GM19043 (cell line): ENCODE results near the gene ERF.
A peak's percentile ranks its signal among the peaks of the same experiment; 100 is the strongest.

ENCODE experiments used
- ATAC-seq: cut with Tn5 transposase; IDR thresholded peaks from one replicate; pipeline ENCODE4 v1.9.1; 2021; ENCODE audit warnings: low read depth; ENCODE audit not compliant: unreplicated experiment

Gene ERF

DNA sequence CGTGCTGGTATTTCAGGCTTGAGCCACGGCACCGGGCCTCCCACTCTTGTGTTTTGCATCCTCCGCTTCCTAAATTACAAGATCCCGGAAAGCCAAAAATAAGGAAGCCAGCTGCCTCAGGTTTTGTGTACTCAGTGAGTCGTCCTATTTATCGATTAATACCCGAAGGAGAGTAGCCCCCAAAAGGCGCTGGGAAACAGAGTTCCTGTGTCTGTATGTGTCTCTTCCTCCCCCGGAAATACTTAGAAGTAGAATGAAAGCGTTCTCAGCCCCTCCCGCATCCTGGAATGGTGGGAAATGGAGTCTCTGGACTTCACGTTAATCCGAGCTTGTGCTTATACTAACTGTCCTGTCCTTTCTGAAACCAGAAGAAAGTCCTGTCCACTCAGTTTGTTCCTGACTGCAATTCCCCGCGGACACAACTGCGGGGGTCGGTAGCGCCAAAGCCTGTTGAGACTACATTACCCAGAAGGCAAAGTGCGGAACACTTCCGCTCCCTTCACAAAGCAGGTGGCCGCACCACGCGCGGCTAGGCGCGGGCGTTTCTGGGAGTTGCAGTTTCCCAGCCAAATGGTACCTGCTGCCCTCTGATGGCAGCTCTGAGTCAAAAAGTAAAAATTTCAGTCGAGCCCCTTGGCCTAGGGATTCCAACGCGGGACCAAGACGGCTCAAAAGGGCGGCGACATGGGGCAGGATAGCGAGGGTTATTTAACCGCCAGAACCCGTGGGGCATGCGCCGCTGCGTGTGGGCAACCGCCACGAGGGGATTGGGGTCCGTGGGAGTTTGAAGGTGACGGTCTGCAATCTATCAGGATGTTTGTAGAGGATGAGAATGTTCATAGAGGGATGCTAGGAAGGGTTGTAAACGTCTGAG lies 10.3 kb downstream of the ERF start:
- ATAC-seq = peak; percentile 29

DNA sequence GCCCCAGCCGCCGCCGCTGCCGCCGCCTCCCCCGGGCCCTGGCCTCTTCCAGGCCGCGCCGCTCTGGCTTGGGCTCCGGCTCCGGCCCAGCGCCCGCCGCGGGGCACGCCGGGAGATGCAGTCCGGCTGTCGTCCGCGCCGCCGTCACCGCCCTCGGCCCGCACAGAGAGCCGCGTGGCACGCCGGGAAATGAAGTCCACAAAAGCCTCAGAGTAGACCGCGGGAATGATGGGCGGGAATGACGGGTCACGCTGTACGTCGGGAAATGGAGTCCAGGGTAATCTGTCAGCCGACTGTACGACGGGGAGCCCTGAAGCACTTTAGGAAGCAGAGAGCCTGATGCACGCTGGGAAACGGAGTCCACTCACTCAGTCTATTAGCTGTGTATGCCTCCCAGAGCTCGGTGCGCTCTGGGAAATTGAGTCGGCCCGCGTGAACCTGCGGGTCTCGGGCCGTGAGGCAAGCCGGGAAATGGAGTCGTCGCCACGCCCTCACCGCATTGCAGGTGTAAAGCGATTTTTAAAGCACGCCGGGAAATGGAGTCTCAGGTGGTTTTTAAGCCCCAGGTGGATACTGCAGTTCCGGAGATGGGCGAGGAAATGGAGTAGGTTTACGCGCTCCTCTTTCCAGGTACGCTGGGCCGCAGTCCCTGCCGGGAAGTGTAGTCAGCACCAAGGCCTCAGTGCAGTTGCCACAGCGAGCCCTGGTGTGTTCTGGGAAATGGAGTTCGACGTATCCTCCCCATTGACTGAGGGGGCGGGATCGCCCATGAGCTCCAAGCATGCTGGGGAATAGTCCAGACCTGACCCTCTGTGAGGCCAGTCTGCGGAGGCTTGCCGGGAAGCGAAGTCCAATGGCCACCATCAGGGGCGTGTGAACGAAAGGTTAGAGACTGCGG lies 12.2 kb downstream of the ERF start, which contains the start of gene GSK3A:
Gene GSK3A, minus strand, starts transcription at position 91 of the 898 bp plus-strand sequence. CDS start 137 bp downstream, outside the sequence.
- peak; percentile 63 for ATAC-seq

DNA sequence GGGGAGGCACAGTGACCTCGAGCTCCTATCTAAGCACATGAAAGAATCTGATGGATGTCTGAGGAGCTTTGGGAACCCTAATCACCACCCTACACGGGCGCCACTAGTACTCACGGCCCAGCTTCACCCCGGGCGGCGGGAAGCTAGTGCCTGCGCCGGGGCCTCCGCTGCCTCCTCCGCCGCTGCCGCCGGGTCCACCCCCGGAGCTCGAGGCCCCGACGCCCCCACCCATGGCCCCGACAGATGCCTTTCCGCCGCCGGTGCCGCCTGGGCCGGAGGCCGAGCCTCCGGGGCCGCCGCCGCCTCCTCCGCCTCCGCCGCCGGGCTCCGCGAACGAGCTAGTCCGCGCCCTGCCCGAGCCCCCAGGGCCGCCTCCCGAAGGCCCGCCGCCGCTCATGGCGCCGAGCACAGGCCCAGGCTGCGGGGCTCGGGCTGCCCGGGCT lies 12.8 kb downstream of the ERF start:
- ATAC-seq = no peak

DNA sequence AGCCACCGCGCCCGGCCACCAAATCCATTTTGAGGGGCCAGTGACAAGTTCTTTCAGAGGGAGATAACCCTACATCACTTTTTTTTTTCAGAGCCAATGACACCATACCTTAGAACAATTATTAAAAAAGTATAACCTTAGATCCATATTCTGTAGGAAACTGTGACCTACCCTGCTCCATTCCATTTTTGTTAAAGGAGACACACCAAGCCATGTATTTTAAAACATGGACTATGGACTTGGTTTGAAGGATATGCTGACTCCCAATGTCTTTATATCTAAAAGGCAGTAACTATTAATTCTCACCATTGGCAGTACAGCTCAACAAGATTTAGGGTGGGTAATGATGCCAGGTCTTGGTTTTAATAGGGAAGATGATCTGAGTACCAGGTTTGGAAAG lies 13.6 kb downstream of the ERF start:
- no peak for ATAC-seq

DNA sequence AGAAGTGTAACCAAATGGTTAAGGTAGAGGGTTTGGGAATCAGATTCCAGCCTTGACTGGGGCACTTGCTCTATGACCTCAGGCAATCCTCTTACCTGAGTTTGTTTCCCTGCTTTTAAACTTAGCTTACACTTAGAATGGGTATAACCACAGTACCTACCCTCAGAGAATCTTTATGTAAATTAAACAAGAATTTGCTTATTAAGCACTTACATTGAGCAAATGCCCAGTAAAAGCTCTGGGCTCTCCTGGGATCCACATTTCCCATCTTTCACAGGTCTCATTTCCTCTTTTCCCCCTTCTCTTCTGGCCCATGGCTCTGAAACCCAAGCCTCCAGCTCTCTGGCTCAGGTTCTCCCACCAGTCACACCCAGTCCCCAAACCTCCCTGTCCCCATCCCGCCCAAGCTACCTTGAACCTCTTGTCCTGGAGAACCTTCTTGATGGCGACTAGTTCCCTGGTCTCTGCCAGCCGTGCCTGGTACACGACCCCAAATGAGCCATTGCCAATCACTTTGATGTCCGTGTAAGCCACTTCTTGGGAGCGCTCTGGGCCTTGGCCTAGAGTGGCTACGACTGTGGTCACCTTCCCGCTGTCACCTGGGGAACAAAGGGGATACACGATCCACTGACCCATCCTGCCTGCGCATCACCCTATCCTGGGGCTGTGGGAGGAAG lies 15.2 kb downstream of the ERF start:
- no peak for ATAC-seq

DNA sequence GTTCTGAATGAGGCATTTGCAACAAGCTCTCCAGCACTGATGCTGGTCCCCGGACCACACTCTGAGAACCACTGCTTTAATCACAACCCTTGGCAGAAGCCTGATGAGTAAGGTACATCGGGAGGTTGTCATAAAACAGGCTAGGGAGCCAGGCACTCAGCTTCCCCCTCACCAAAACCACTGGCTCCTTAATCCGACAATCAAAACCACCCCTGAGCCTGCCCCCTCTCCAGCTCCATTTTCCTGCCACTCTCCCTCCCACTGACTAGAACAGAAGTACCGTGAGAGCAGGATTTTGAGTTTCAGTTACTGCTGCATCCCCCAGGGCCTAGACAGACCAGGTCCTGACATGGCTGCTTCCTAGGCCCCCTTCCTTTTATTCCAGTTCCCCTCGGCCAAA lies 19.7 kb downstream of the ERF start:
- no peak for ATAC-seq

DNA sequence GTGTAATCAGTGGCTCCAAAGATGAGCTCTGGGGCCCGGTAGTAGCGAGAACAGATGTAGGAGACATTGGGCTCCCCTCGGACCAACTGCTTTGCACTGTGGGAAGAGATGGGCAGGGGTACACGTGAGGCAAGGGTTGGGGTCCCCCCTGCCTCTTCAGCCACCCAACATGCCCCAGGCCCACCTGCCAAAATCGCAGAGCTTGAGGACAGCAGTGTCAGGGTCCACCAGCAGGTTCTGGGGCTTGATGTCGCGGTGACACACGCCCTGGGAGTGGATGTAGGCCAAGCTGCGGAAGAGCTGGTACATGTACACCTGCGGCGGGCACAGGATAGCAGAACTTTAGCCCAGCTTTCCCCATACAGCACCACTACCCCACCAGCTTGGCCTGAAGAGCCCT lies 20.6 kb downstream of the ERF start:
- ATAC-seq = no peak

DNA sequence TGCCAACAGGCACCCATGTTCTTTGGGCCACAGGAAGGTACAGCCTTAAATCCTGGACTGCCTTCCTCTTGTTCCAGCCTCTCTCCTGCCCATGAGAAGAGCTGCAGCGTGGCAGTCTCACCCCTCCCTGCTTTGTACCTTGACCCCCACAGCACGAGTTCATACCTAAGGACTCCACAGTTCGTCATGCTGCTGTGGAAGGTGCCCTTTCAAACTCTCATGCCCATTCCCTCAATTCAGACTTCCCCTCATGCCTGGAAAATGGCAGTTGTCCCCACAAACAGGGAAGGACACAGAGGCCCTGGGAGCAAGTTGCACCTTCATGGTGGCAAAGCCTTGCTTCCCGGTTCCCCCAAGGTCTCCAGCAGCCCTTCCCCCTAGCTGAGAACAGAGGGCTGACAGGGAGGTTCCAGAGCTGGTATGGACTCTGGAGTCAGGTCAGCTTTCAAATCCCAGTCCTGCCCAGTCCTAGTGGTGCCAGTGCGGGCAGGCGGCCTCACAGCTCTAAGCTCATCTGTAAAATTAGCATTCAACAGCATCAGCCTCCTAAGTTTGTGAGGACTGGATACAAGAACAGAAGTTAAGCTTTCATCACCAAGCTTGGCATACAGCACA lies 21.1 kb downstream of the ERF start:
- ATAC-seq = no peak

DNA sequence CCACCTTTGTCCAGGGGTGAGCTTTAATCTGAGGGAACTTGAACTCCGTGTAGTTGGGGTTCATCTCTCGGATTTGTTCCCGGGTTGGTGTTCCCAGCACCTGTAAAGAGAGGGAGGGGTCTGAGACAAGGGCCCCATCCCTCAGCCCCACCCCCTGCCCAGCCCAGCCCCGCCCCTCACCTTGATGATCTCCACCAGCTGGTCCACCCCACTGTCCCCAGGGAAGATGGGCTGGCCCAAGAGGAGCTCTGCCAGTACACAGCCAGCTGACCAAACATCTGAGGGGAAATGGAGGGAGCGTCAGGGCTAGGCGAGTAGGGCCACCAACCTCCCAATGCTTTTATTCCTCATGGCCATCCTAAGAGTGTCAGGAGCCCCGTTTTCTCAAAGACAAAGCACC lies 21.8 kb downstream of the ERF start:
- no peak for ATAC-seq

DNA sequence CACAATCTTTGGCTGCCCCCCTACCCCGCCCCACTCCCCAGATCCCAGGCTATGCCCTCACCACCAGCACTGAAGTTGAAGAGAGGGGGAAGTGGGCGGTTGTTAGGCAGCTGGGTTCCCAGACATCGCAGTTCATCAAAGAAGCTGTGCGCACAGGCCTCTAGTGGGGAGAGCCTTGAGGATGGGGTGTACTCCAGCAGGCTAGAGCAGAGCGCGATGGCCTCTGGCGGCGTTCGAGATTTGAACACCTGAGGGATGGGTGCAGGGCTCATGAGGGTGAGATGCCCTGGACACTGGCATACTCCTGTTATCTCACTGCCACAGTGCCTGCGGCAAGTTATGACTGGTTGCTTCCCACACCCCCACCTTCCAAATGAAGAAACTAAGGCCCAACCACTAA lies 22.5 kb downstream of the ERF start:
- no peak for ATAC-seq

DNA sequence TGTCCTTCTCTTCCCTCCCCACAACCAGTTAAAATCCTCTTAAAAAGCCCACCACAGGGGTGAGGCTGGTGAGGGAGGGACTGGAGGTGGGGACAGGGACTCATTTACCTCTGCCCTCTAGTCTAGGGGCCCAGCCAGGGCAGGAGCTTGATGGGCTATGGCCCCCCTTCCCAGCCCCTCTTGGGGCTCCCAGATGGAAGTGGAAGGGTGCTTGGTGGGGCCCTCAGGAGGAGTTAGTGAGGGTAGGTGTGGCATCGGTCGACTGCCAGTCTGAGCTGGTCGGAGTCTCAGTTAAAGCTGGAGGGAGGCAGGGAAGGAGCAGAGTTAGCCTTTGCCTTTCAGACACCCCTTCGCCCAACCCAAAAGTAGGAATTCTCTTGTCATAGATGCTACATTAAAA lies 24.4 kb downstream of the ERF start:
- ATAC-seq = no peak

DNA sequence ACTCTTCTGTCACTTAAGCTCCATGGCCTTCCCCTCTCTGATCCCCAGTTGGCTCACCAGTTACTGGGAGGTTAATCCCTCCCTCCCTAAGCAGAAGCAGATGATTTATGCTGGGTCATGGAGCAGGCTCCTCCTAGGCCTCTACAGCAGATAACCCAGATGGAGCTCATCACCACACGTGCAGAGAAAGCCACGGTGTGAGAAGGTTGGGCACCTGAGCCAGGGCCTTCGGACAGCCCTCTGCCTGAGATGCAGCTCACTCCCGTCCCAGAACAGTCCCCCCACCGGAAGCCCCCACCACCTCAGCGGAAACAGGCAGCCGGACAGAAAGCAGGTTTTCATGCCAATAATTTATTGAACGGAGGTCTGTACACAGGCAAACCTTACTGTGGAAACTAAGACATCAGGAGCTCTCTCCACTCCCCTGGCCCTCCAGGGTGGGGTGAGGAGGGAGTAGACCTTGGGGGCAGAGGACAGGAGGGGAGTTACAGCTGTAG lies 25.0 kb downstream of the ERF start:
- no peak for ATAC-seq

DNA sequence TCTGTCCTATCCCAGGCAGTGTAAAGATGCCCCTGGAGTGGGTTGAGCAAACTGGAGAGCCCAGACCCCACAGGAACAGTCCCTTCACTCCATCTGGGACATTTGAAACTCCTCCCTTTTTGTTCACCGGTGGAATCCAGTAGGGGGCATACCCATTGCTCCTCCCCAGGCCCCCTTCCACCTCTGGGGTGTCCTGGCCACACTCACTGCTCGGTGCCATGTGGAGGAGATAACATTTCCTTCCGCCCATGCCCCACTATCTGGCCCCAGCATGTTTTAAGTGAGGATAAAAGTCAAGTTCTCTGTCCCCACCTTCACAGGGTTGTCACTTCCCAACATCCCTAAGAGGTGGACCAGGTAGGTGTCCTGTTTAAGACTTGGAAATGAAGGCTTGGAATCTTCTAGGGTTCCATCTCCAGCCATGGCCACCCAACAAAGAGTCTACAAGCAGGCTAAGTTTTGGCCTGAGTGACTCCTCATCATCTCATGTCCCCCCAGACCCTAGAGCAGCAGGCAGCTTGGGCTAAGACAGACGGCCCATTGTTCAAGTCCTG lies 25.6 kb downstream of the ERF start:
- no peak for ATAC-seq

DNA sequence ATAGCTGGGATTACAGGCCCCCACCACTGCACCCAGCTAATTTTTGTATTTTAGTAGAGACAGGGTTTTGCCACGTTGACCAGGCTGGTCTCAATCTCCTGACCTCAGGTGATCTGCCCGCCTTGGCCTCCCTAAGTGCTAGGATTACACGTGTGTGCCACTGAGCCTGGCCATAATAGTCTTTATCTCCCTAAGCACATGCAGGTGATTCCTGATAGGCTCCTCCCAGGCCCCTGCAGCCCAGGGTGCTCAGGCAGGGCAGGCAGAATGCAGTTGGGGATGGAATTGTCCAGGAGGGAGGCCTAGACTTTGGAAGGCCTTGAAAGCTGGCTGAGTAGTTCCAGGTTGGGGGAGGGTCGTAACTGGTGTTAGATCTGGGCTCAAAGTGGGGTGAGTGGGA lies 26.3 kb downstream of the ERF start:
- no peak for ATAC-seq

DNA sequence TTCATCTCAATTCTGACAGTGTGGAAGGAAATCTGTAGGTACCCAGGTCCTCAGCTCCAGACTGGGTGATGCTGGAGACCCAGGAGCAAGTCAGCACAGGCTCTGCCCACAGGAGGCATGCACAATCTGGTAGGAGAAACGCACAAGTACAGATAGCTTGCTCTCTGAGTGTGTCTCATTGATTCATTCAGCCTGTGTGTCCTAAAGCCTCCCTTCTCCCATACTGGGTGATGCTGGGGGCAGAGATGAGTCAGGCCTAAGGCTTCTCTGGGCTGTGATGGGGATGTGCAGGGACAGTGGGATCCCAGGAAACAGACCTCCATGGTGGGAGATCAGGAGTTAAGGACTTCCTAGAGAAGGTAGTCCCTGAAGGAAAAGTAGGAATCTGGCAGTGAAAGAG lies 28.0 kb downstream of the ERF start:
- ATAC-seq = no peak

DNA sequence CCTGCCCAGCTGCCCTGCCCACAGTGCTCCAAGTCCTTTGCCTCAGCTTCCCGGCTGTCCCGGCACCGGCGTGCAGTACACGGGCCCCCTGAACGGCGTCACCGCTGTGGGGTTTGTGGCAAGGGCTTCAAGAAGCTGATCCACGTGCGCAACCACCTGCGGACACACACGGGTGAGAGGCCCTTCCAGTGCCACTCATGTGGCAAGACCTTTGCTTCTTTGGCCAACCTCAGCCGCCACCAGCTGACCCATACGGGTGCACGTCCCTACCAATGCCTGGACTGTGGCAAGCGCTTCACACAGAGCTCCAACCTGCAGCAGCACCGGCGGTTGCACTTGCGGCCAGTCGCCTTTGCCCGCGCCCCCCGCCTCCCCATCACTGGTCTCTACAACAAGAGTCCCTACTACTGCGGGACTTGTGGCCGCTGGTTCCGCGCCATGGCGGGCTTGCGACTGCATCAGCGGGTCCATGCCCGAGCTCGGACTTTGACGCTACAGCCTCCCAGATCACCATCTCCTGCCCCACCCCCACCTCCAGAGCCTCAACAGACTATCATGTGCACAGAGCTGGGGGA lies 29.1 kb downstream of the ERF start:
- no peak for ATAC-seq

DNA sequence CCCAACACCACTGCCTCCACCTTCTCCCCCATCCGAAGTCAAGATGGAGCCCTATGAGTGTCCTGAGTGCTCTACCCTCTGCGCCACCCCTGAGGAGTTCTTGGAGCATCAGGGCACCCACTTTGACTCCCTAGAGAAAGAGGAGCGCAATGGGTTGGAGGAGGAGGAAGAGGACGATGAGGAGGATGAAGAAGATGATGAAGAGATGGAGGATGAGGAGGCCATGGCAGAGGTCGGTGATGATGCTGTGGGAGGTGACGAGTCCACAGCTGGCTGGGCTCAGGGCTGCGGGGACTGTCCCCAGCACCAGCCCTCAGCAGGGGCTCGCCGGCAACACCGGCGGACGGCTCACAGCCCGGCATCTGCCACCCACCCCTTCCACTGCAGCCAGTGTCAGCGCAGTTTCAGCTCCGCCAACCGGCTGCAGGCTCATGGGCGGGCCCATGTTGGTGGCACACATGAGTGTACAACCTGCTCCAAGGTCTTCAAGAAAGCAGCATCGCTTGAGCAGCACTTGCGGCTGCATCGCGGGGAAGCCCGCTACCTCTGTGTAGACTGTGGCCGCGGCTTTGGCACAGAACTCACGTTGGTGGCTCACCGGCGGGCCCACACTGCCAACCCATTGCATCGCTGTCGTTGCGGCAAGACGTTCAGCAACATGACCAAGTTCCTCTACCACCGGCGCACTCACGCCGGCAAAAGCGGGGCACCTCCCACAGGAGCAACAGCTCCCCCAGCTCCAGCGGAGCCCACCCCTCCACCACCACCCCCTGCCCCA lies 29.8 kb downstream of the ERF start:
- no peak for ATAC-seq

DNA sequence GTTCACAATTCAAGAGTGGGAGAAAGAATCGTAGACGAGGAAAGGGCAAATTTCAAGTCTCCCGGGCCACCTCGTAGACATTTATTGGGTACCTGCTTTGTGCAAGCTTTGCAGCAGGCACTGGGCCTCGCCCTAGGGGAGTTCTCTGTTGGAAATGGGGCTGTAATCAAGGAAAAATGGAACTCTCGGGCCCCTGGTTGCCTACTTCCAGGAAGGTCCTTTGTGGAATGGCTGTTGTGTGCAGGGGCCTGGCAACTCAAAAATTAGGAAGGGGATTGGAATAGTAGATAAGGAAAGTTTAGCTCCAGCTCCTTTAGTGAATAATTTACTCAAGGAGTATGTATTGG lies 34.2 kb downstream of the ERF start:
- ATAC-seq = no peak
